IMR-90 (cell line): ENCODE measurements around the gene MRPL19. TPM values are rescaled to one million over a fixed set of nuclear protein-coding genes. Genes with fewer than 3 reads are reported as not detected.

ENCODE experiments used
- ATAC-seq: fragments of 200-7000 bp; cut with Tn5 transposase; 2 replicates; pipeline ENCODE4 v1.9.1; 2020; ENCODE audit warnings: low read depth, mild to moderate bottlenecking, moderate library complexity
- BruUV-seq: library from RNA; stranded (reverse); fragments of 400-500 nt; replicated peaks from 2 replicates; lab custom pipeline; 2021; lab: Mats Ljungman, UMichigan
- CTCF ChIA-PET: fragments of 300-600 bp; formaldehyde crosslinking; extraction: SDS; loops from one replicate; lab custom pipeline; 2021; ENCODE audit warnings: antibody characterized with exemption; lab: Yijun Ruan, JAX
- POLR2A ChIA-PET: fragments of 300-600 bp; sonication (Branson Sonifier 250); formaldehyde crosslinking; loops from one replicate; lab custom pipeline; 2022; ENCODE audit warnings: antibody characterized with exemption; ENCODE audit not compliant: unreplicated experiment; lab: Charles Lee
- DNase-seq: peaks from one replicate; pipeline ENCODE4 v3.0.0; 2013
- H2AFZ ChIP-seq: replicated peaks from 2 replicates; pipeline ENCODE3; 2013; ENCODE audit warnings: low read length, mild to moderate bottlenecking; ENCODE audit not compliant: poor library complexity
- H2AK5ac ChIP-seq: 2 replicates; pipeline ENCODE4 v1.6.1; 2013; ENCODE audit warnings: low read depth, low read length, inconsistent platforms
- H2AK9ac ChIP-seq: replicated peaks from 2 replicates; pipeline ENCODE3; 2013; ENCODE audit warnings: mild to moderate bottlenecking, low read depth, low read length, moderate library complexity; ENCODE audit not compliant: poor library complexity
- H2BK120ac ChIP-seq: 2 replicates; pipeline ENCODE4 v1.6.1; 2013; ENCODE audit warnings: low read depth, low read length, inconsistent platforms
- H2BK15ac ChIP-seq: 3 replicates; pipeline ENCODE4 v1.6.1; 2013; ENCODE audit warnings: low read depth, low read length, inconsistent platforms
- H2BK20ac ChIP-seq: 2 replicates; pipeline ENCODE4 v1.6.1; 2013; ENCODE audit warnings: low read depth, mild to moderate bottlenecking, inconsistent platforms, low read length, moderate library complexity
- H2BK5ac ChIP-seq: 2 replicates; pipeline ENCODE4 v1.6.1; 2013; ENCODE audit warnings: mild to moderate bottlenecking, low read depth, low read length, inconsistent platforms; ENCODE audit not compliant: poor library complexity, severe bottlenecking
- H3K14ac ChIP-seq: replicated peaks from 2 replicates; pipeline ENCODE4 v1.6.1; 2013; ENCODE audit warnings: low read depth, low read length, inconsistent platforms
- H3K18ac ChIP-seq: 2 replicates; pipeline ENCODE4 v1.6.1; 2013; ENCODE audit warnings: low read depth, low read length, control low read depth
- H3K23ac ChIP-seq: 2 replicates; pipeline ENCODE4 v1.6.1; 2013; ENCODE audit warnings: low read depth, low read length, inconsistent platforms
- H3K27ac ChIP-seq: 2 replicates; pipeline ENCODE4 v1.5.1; 2013; ENCODE audit warnings: mild to moderate bottlenecking, control low read depth, low read length; ENCODE audit not compliant: insufficient read depth
- H3K27me3 ChIP-seq: 2 replicates; pipeline ENCODE4 v1.6.1; 2013; ENCODE audit warnings: low read length; ENCODE audit not compliant: control insufficient read depth, insufficient read depth
- H3K36me3 ChIP-seq: 2 replicates; pipeline ENCODE4 v1.6.1; 2013; ENCODE audit warnings: low read length, mixed read lengths; ENCODE audit not compliant: control insufficient read depth, insufficient read depth
- H3K4ac ChIP-seq: 2 replicates; pipeline ENCODE4 v1.6.1; 2013; ENCODE audit warnings: low read depth, low read length, inconsistent platforms
- H3K4me1 ChIP-seq: 2 replicates; pipeline ENCODE4 v1.6.1; 2013; ENCODE audit warnings: low read length, mixed read lengths; ENCODE audit not compliant: control insufficient read depth, insufficient read depth
- H3K4me2 ChIP-seq: 2 replicates; pipeline ENCODE4 v1.6.1; 2013; ENCODE audit warnings: low read depth, mild to moderate bottlenecking, control low read depth, low read length, moderate library complexity
- H3K4me3 ChIP-seq: 2 replicates; pipeline ENCODE4 v1.5.1; 2013; ENCODE audit warnings: low read depth, mild to moderate bottlenecking, control low read depth, low read length, moderate library complexity; ENCODE audit not compliant: insufficient read depth
- H3K56ac ChIP-seq: 2 replicates; pipeline ENCODE4 v1.6.1; 2013; ENCODE audit warnings: low read length, inconsistent platforms; ENCODE audit not compliant: insufficient read depth; ENCODE audit errors: extremely low read depth
- H3K79me1 ChIP-seq, 2 experiments: 2 replicates each; pipeline ENCODE4 v1.6.1; 2013; ENCODE audit warnings: low read length in 2 of 2, inconsistent platforms in 1 of 2, low read depth in 1 of 2
- H3K9ac ChIP-seq: 2 replicates; pipeline ENCODE4 v1.6.1; 2013; ENCODE audit warnings: low read depth, low read length, control low read depth
- H3K9me1 ChIP-seq: 2 replicates; pipeline ENCODE4 v1.6.1; 2013; ENCODE audit warnings: low read length, inconsistent platforms; ENCODE audit not compliant: insufficient read depth
- H3K9me3 ChIP-seq: 2 replicates; pipeline ENCODE4 v1.6.1; 2013; ENCODE audit warnings: low read length; ENCODE audit not compliant: control insufficient read depth, insufficient read depth
- H4K20me1 ChIP-seq: 2 replicates; pipeline ENCODE4 v1.6.1; 2013; ENCODE audit warnings: low read length, inconsistent platforms; ENCODE audit not compliant: insufficient read depth
- H4K5ac ChIP-seq: 2 replicates; pipeline ENCODE4 v1.6.1; 2013; ENCODE audit warnings: mild to moderate bottlenecking, low read depth, low read length, control low read depth
- H4K8ac ChIP-seq, 2 experiments: 2 replicates each; pipeline ENCODE4 v1.6.1; 2013; ENCODE audit warnings: low read depth in 2 of 2, low read length in 2 of 2, control low read depth in 1 of 2, inconsistent platforms in 1 of 2
- H4K91ac ChIP-seq: 2 replicates; pipeline ENCODE4 v1.6.1; 2013; ENCODE audit warnings: low read depth, low read length, inconsistent platforms; ENCODE audit not compliant: insufficient read depth
- BHLHE40 ChIP-seq: fragments of 150-350 bp; IDR thresholded peaks from 2 replicates; pipeline ENCODE4 v1.6.1; 2016; ENCODE audit warnings: mild to moderate bottlenecking, low read depth, low read length
- CEBPB ChIP-seq: IDR thresholded peaks from 2 replicates; pipeline ENCODE4 v1.6.1; 2012; ENCODE audit warnings: low read depth, low read length, improper control_type of control experiment
- CHD1 ChIP-seq: IDR thresholded peaks from 2 replicates; pipeline ENCODE4 v1.6.1; 2012; ENCODE audit warnings: low read depth, low read length, improper control_type of control experiment
- CTCF ChIP-seq: conservative IDR thresholded peaks from 2 replicates; pipeline ENCODE4 v1.5.1; 2012; ENCODE audit warnings: mild to moderate bottlenecking, low read depth, low read length, improper control_type of control experiment
- FOS ChIP-seq: fragments of 150-350 bp; IDR thresholded peaks from 2 replicates; pipeline ENCODE4 v1.6.1; 2016; ENCODE audit warnings: low read depth, low read length
- MAFK ChIP-seq: IDR thresholded peaks from 2 replicates; pipeline ENCODE4 v1.6.1; 2012; ENCODE audit warnings: low read depth, low read length, improper control_type of control experiment
- MAZ ChIP-seq: IDR thresholded peaks from 2 replicates; pipeline ENCODE4 v1.6.1; 2012; ENCODE audit warnings: low read depth, mild to moderate bottlenecking, low read length, improper control_type of control experiment, moderate library complexity, borderline replicate concordance
- MXI1 ChIP-seq: IDR thresholded peaks from 2 replicates; pipeline ENCODE4 v1.6.1; 2012; ENCODE audit warnings: low read depth, mild to moderate bottlenecking, low read length, moderate library complexity, borderline replicate concordance
- NFE2L2 ChIP-seq: fragments of 150-350 bp; IDR thresholded peaks from 2 replicates; pipeline ENCODE4 v1.6.1; 2016; ENCODE audit warnings: low read depth, mild to moderate bottlenecking, low read length
- POLR2A ChIP-seq: IDR thresholded peaks from 2 replicates; pipeline ENCODE4 v1.6.1; 2012; ENCODE audit warnings: mild to moderate bottlenecking, low read depth, low read length
- RAD21 ChIP-seq: IDR thresholded peaks from 2 replicates; pipeline ENCODE4 v1.6.1; 2012; ENCODE audit warnings: low read length, improper control_type of control experiment
- RCOR1 ChIP-seq: IDR thresholded peaks from 2 replicates; pipeline ENCODE4 v1.6.1; 2012; ENCODE audit warnings: mild to moderate bottlenecking, low read length, improper control_type of control experiment; ENCODE audit not compliant: insufficient replicate concordance
- RFX5 ChIP-seq: IDR thresholded peaks from 2 replicates; pipeline ENCODE4 v1.8.0; 2012; ENCODE audit warnings: low read depth, mild to moderate bottlenecking, low read length, moderate library complexity
- SMC3 ChIP-seq: fragments of 150-350 bp; IDR thresholded peaks from 2 replicates; pipeline ENCODE4 v1.6.1; 2016; ENCODE audit warnings: low read depth, mild to moderate bottlenecking, antibody characterized with exemption, low read length, moderate library complexity
- WGBS, 2 experiments: methylation state at CpG; one replicate each; pipeline versions ENCODE4 v1.1.5 to v1.1.7; 2013; ENCODE audit warnings: missing lambda C conversion rate in 2 of 2; ENCODE audit not compliant: insufficient read length in 1 of 2; ENCODE audit errors: extremely low coverage in 2 of 2; 5-methylcytosine and 5-hydroxymethylcytosine counted together
- dilution Hi-C: fragments of 300-500 bp; cut with HindIII; formaldehyde crosslinking; loops from one replicate; pipeline ENCODE4 v1.14.3; 2018; ENCODE audit warnings: low sequenced_read_pairs; ENCODE audit not compliant: unreplicated experiment
- in situ Hi-C: fragments of 300-500 bp; cut with MboI; formaldehyde crosslinking; loops from 3 replicates; pipeline ENCODE4 v1.14.3; 2019; ENCODE audit warnings: low sequenced_read_pairs, inconsistent platforms, mixed read lengths
- intact Hi-C: fragments of 100-400 bp; cut with micrococcal nuclease; formaldehyde crosslinking; loops from 2 replicates; pipeline ENCODE4 v1.10.0; 2022
- polyA plus RNA-seq, 3 experiments: library from polyadenylated mRNA; depleted of rRNA; stranded (reverse); fragments of >200 nt; gene quantifications; 2 replicates each; pipeline ENCODE4 v1.2.3, GENCODE V29; 2012; ENCODE audit warnings: low replicate concordance in 1 of 3
- total RNA-seq: library from RNA; depleted of rRNA; stranded (reverse); fragments of >200 nt; gene quantifications from 2 replicates; pipeline ENCODE4 v1.2.3, GENCODE V29; 2012
- TF ChIP-seq, protein P1 (sequence below): fragments of 150-350 bp; IDR thresholded peaks from 2 replicates; pipeline ENCODE4 v1.6.1; 2016; ENCODE audit warnings: low read depth, mild to moderate bottlenecking, low read length, moderate library complexity, borderline replicate concordance
- TF ChIP-seq, protein P2 (sequence below): fragments of 150-350 bp; IDR thresholded peaks from 2 replicates; pipeline ENCODE4 v1.6.1; 2017; ENCODE audit warnings: mild to moderate bottlenecking, antibody characterized with exemption, low read length, low read depth

MRPL19 gene
- total and polyA plus RNA-seq, 2 of the 4 experiments (the other 2 are of a cell fraction), result 24.8 to 28.5 TPM

- Histone ChIP-seq H3K36me3 (peaks cover 5% of the 10 kb centered on the region), H2BK120ac (no peak overlapping the region), H2BK15ac (no peak overlapping the region), H2AFZ (no peak overlapping the region), H4K20me1 (no peaks in the 10 kb centered on the region), H2BK20ac (no peak overlapping the region), H2AK5ac (no peak overlapping the region), H3K27ac (no peak overlapping the region), H2BK5ac (no peak overlapping the region), H3K9me1 (no peaks in the 10 kb centered on the region), H3K4me1 (no peaks in the 10 kb centered on the region), H4K8ac (no peak overlapping the region), H4K5ac (no peak overlapping the region), H3K4ac (no peak overlapping the region), H3K9ac (no peak overlapping the region), H3K4me3 (no peak overlapping the region), H3K4me2 (no peak overlapping the region), H3K79me1 (no peaks in the 10 kb centered on the region), H3K9me3 (no peaks in the 10 kb centered on the region), H3K23ac (no peak overlapping the region), H3K56ac (no peak overlapping the region), H2AK9ac (no peak overlapping the region), H3K18ac (no peak overlapping the region), H3K27me3 (no peaks in the 10 kb centered on the region), H3K14ac (no peak overlapping the region), H4K91ac (no peak overlapping the region)
- in situ Hi-C loops, result no loop called here
- no TSS peak for BruUV-seq
- ATAC-seq, result no peak
- POLR2A ChIA-PET, result no interaction called here
- CTCF ChIA-PET, result no interaction called here
- TF ChIP-seq BHLHE40, result no peak
- TF ChIP-seq, protein P1, sequence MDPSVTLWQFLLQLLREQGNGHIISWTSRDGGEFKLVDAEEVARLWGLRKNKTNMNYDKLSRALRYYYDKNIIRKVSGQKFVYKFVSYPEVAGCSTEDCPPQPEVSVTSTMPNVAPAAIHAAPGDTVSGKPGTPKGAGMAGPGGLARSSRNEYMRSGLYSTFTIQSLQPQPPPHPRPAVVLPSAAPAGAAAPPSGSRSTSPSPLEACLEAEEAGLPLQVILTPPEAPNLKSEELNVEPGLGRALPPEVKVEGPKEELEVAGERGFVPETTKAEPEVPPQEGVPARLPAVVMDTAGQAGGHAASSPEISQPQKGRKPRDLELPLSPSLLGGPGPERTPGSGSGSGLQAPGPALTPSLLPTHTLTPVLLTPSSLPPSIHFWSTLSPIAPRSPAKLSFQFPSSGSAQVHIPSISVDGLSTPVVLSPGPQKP, result no peak
- no peak for TF ChIP-seq RCOR1
- no peak for TF ChIP-seq FOS
- TF ChIP-seq, protein P2, sequence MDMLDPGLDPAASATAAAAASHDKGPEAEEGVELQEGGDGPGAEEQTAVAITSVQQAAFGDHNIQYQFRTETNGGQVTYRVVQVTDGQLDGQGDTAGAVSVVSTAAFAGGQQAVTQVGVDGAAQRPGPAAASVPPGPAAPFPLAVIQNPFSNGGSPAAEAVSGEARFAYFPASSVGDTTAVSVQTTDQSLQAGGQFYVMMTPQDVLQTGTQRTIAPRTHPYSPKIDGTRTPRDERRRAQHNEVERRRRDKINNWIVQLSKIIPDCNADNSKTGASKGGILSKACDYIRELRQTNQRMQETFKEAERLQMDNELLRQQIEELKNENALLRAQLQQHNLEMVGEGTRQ, result no peak
- TF ChIP-seq POLR2A, result no peak
- TF ChIP-seq MXI1, result no peak
- no peak for TF ChIP-seq MAZ
- no peak for TF ChIP-seq CHD1
- TF ChIP-seq SMC3, result no peak
- no peak for TF ChIP-seq CEBPB
- TF ChIP-seq NFE2L2, result no peak
- no peak for TF ChIP-seq MAFK
- TF ChIP-seq RAD21, result no peak
- no peak for TF ChIP-seq CTCF
- no peak for TF ChIP-seq RFX5
- dilution Hi-C loops, result no loop called here
- no peak for DNase-seq
- intact Hi-C loops, result no loop called here
- no CpG with 5 or more reads among the region's 1 CpG for WGBS, 2 experiments
Measured at GRCh38 chr2:75679556-75679955, 33.0 kb downstream of the MRPL19 start.
